Testis (tissue), 3 donors: ENCODE results near the gene UBE2E2. TPM values are rescaled to one million over a fixed set of nuclear protein-coding genes. Genes with fewer than 3 reads are reported as not detected.

Experiments used
- DNase-seq: peaks from one replicate; pipeline ENCODE4 v3.0.0-alpha.2; 2019
- H3K27ac ChIP-seq, 2 donors: fragments of 200-600 bp; sonication (generic); one replicate each; pipeline ENCODE4 v1.5.1; 2019
- H3K27me3 ChIP-seq: fragments of 200-600 bp; sonication (generic); one replicate; pipeline ENCODE4 v1.5.1; 2019
- H3K36me3 ChIP-seq: fragments of 200-600 bp; sonication (generic); one replicate; pipeline ENCODE4 v1.5.1; 2017; ENCODE audit warnings: low read depth; ENCODE audit errors: missing control alignments
- H3K4me1 ChIP-seq: fragments of 200-600 bp; sonication (generic); one replicate; pipeline ENCODE4 v1.5.1; 2019
- H3K4me3 ChIP-seq, 2 donors: fragments of 200-600 bp; sonication (generic); one replicate each; pipeline ENCODE4 v1.5.1; 2017 to 2019
- H3K9me3 ChIP-seq: fragments of 200-600 bp; sonication (generic); one replicate; pipeline ENCODE4 v1.5.1; 2017
- POLR2A ChIP-seq: fragments of 450-650 bp; IDR thresholded peaks from one replicate; pipeline ENCODE4 v1.6.1; 2017; ENCODE audit warnings: antibody characterized with exemption, mild to moderate bottlenecking, moderate library complexity
- WGBS, 2 donors: methylation state at CpG; one replicate each; pipeline ENCODE4 v1.1.5; 2018; 5-methylcytosine and 5-hydroxymethylcytosine counted together
- intact Hi-C: fragments of 100-400 bp; cut with DNase I; formaldehyde crosslinking; loops from one replicate; pipeline ENCODE4 v1.15.1; 2023; ENCODE audit warnings: low total_unique reads
- polyA plus RNA-seq: library from polyadenylated mRNA; stranded (reverse); fragments of 350-450 nt; fragmentation: Illumina TruSeq; extraction: RNeasy Lipid Tissue Mini Kit (QIAGEN cat#74804); gene quantifications from one replicate; pipeline ENCODE4 v1.2.3, GENCODE V29; 2014; ENCODE audit warnings: low read depth, low replicate concordance; ENCODE audit not compliant: insufficient read depth
- total RNA-seq, 2 donors: library from RNA; depleted of rRNA; stranded (reverse); fragments of >200 nt; gene quantifications; one replicate each; pipeline ENCODE4 v1.2.3, GENCODE V29; 2016
- TF ChIP-seq, protein P1 (sequence below), 3 experiments: fragments of 450-650 bp in 2 of 3; fragments of 200-600 bp in 1 of 3; sonication (generic) in 1 of 3; IDR thresholded peaks; one replicate each; pipeline ENCODE4 v1.5.1; 2016 to 2019; ENCODE audit warnings: antibody characterized with exemption in 3 of 3, mild to moderate bottlenecking in 2 of 3, moderate library complexity in 1 of 3

The UBE2E2 gene
- total and polyA plus RNA-seq, 3 donors from 2014 or later: 45.5 to 94.2 (median 48.7) TPM

DNA sequence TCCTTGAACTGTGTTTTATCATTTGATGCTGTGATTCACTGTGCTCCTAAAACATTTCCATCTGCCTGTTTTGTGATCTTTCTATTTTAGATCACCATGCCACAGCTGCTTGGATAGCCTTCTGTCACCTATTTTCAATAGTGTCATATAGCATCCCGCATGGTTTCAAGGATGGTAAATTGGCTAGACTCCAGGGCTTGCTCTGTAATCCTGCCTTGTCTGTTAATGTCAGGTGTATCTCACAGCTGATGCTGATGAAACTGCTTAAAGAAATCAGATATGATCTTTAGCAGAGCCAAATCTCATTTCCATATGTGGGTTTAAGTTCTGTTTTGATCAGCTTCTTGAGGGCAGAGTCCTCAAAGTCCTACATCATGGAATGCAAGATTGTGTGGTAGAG, 182.2 kb downstream of the UBE2E2 start:
- H3K36me3 ChIP-seq: no peaks in the 10 kb centered on the region
- intact Hi-C loops: no loop called here
- H3K27ac ChIP-seq: no peak overlapping the region
- 60 to 66% methylated on average over 1 of the region's 1 CpG for WGBS, 2 donors
- H3K4me1 ChIP-seq: no peaks in the 10 kb centered on the region
- no peak for TF ChIP-seq POLR2A
- TF ChIP-seq, protein P1, sequence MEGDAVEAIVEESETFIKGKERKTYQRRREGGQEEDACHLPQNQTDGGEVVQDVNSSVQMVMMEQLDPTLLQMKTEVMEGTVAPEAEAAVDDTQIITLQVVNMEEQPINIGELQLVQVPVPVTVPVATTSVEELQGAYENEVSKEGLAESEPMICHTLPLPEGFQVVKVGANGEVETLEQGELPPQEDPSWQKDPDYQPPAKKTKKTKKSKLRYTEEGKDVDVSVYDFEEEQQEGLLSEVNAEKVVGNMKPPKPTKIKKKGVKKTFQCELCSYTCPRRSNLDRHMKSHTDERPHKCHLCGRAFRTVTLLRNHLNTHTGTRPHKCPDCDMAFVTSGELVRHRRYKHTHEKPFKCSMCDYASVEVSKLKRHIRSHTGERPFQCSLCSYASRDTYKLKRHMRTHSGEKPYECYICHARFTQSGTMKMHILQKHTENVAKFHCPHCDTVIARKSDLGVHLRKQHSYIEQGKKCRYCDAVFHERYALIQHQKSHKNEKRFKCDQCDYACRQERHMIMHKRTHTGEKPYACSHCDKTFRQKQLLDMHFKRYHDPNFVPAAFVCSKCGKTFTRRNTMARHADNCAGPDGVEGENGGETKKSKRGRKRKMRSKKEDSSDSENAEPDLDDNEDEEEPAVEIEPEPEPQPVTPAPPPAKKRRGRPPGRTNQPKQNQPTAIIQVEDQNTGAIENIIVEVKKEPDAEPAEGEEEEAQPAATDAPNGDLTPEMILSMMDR (IDR thresholded peaks at IDR 0.05): no peak
- H3K4me3 ChIP-seq: no peak overlapping the region
- H3K27me3 ChIP-seq: no peaks in the 10 kb centered on the region
- DNase-seq: no peak
- H3K9me3 ChIP-seq: no peaks in the 10 kb centered on the region

DNA sequence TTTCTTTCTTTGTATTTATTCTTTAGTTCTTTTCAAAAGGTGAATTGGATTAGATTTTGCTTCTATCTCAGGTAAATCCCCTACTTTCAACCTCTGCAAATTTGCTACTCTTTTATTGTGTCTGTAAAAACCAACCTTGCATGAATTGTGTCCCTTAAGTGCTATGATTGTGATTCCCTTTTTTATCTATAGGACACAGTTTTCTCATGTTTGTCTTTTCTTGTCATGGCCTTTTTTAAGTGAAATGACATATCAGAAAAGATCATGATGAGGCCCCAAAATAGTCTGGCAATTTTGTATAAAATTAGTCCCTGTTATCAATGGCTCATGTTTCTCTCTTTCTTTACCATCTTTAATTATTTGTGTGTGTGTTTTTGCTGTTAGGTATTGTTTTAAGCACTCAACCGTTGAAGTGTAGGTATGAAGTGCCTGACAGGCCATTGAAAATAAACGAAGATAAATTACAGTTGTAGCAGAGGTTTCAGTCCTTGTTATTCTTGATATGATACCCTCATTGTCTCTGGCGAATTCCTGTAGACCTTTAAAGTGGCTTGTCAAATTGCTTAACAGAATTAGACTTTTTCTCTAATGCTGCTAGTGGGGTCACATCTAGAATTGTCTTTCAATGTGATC, 184.3 kb downstream of the UBE2E2 start:
- Histone ChIP-seq H3K36me3 (no peaks in the 10 kb centered on the region), H3K4me1 (no peaks in the 10 kb centered on the region), H3K4me3 (no peak overlapping the region), H3K27me3 (no peaks in the 10 kb centered on the region), H3K27ac (no peak overlapping the region), H3K9me3 (no peaks in the 10 kb centered on the region)
- WGBS, 2 donors: 63 to 64% methylated on average over 3 of the region's 3 CpGs
- intact Hi-C loops: no loop called here
- no peak for TF ChIP-seq POLR2A
- TF ChIP-seq, protein P1 (IDR thresholded peaks at IDR 0.05): no peak
- no peak for DNase-seq

DNA sequence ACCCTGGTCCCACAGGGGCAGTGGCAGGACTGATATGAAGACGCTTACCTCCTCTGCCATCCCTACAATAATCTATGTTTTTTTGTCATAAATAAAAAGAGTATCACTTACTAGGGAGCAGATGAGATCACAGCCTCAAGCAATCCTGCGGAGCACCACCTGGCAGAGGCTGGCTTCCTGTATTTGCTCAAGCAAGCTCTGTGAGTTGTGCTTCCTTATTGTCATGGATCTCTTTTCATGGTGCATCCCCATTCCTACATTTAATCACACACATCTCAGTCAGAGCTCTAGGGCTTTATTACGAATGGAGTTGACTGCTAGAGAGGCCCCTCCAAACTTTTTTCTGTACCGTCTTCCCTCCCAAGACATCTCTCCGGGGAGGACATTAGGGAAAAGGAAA, 186.0 kb downstream of the UBE2E2 start:
- intact Hi-C loops: no loop called here
- Histone ChIP-seq H3K4me1 (no peaks in the 10 kb centered on the region), H3K4me3 (no peak overlapping the region), H3K36me3 (no peaks in the 10 kb centered on the region), H3K9me3 (no peaks in the 10 kb centered on the region), H3K27me3 (no peaks in the 10 kb centered on the region), H3K27ac (no peak overlapping the region)
- TF ChIP-seq, protein P1 (IDR thresholded peaks at IDR 0.05): no peak
- TF ChIP-seq POLR2A: no peak
- DNase-seq: no peak
- 89 to 90% methylated on average over 5 of the region's 5 CpGs for WGBS, 2 donors

DNA sequence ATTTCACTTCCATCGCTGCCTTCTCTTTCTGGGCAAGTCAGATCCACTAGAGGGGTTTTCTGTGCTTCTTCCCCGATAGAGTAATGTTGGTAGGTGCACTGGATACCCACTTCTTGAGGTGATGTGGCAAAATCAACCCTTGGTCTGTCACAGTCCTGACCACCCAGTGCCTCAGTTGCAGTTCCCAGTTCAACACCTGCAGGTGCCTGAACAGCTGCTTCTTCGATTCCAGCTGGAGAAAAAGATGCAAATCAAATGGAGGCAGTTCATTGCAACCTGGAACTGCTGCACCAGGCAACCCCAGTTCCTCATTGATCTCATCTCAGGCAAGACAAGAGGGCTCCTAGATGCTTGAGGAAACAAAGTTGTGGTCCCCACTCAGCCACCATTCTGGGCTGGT, 186.6 kb downstream of the UBE2E2 start:
- WGBS, 2 donors: 85 to 93% methylated on average over 3 of the region's 3 CpGs
- Histone ChIP-seq H3K4me1 (no peaks in the 10 kb centered on the region), H3K27me3 (no peaks in the 10 kb centered on the region), H3K27ac (no peak overlapping the region), H3K9me3 (no peaks in the 10 kb centered on the region), H3K36me3 (no peaks in the 10 kb centered on the region), H3K4me3 (no peak overlapping the region)
- TF ChIP-seq, protein P1 (IDR thresholded peaks at IDR 0.05): no peak
- no peak for TF ChIP-seq POLR2A
- DNase-seq: no peak
- intact Hi-C loops: no loop called here

DNA sequence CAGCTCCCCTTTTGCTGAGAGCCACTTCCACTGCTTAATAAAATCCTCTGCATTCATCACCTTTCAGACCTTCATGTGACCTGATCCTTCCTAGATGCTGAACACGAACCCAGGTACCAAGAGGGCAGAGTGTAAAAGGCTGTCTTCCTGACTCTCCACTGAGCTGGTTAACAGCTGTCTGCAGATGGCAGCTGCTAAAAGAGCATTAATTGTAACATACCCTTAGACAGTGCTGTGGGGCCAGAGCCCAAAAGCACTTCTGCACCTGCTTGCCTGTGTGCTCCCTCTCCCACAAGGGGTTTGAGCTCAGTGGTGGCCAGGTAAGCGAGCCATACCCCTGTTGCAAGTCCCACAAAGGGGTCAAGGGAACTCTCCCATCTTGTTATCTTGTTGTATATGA, 187.3 kb downstream of the UBE2E2 start:
- intact Hi-C loops: no loop called here
- DNase-seq: no peak
- H3K9me3 ChIP-seq: no peaks in the 10 kb centered on the region
- WGBS, 2 donors: 95 to 97% methylated on average over 2 of the region's 2 CpGs
- no peaks in the 10 kb centered on the region for H3K36me3 ChIP-seq
- H3K4me1 ChIP-seq: no peaks in the 10 kb centered on the region
- TF ChIP-seq, protein P1 (IDR thresholded peaks at IDR 0.05): no peak
- TF ChIP-seq POLR2A: no peak
- H3K4me3 ChIP-seq: no peak overlapping the region
- H3K27ac ChIP-seq: no peak overlapping the region
- no peaks in the 10 kb centered on the region for H3K27me3 ChIP-seq
